GM23338 (cell line): Measurements from ENCODE around the gene CFAP77. TPM values are rescaled to one million over a fixed set of nuclear protein-coding genes. Genes with fewer than 3 reads are reported as not detected.
"Not testable (repeated sequence)": the region's sequence is repeated elsewhere in the genome, so short reads cannot be mapped to it uniquely, and the experiment has no call there.

Experiments used
- ATAC-seq: fragments of 200-7000 bp; cut with Tn5 transposase; 3 replicates; pipeline ENCODE4 v1.9.1; 2020
- DNase-seq: peaks from one replicate; pipeline ENCODE4 v3.0.0-alpha.2; 2015; ENCODE audit warnings: low spot score
- H2AFZ ChIP-seq: fragments of 200-600 bp; sonication (generic); 2 replicates; pipeline ENCODE4 v1.8.0; 2016; ENCODE audit warnings: antibody characterized with exemption, mild to moderate bottlenecking, moderate library complexity
- H3F3A ChIP-seq: fragments of 200-600 bp; sonication (generic); replicated peaks from 2 replicates; pipeline ENCODE4 v1.8.0; 2017; ENCODE audit warnings: antibody characterized with exemption, mixed run types, low read depth
- H3K27ac ChIP-seq: fragments of 200-600 bp; sonication (generic); 2 replicates; pipeline ENCODE4 v1.6.1; 2016; ENCODE audit warnings: low read depth
- H3K27me3 ChIP-seq: fragments of 200-600 bp; sonication (generic); 2 replicates; pipeline ENCODE4 v1.8.0; 2016; ENCODE audit warnings: mild to moderate bottlenecking, mixed run types, moderate library complexity; ENCODE audit not compliant: insufficient read depth
- H3K36me3 ChIP-seq: fragments of 200-600 bp; sonication (generic); 2 replicates; pipeline ENCODE4 v1.8.0; 2016; ENCODE audit warnings: mild to moderate bottlenecking; ENCODE audit not compliant: insufficient read depth
- H3K4me1 ChIP-seq: fragments of 200-600 bp; sonication (generic); 2 replicates; pipeline ENCODE4 v1.8.0; 2016; ENCODE audit warnings: mild to moderate bottlenecking, moderate library complexity; ENCODE audit not compliant: insufficient read depth
- H3K4me2 ChIP-seq: fragments of 200-600 bp; sonication (generic); 2 replicates; pipeline ENCODE4 v1.7.1; 2017; ENCODE audit warnings: mixed run types
- H3K4me3 ChIP-seq: fragments of 200-600 bp; sonication (generic); 2 replicates; pipeline ENCODE4 v1.6.1; 2016; ENCODE audit warnings: mixed run types
- H3K79me2 ChIP-seq: fragments of 200-600 bp; sonication (generic); replicated peaks from 2 replicates; pipeline ENCODE4 v1.8.0; 2017; ENCODE audit warnings: mild to moderate bottlenecking; ENCODE audit not compliant: insufficient read depth
- H3K9me2 ChIP-seq: fragments of 200-600 bp; sonication (generic); 2 replicates; pipeline ENCODE4 v1.8.0; 2017; ENCODE audit not compliant: insufficient read depth
- H4K20me1 ChIP-seq: fragments of 200-600 bp; sonication (generic); replicated peaks from 2 replicates; pipeline ENCODE4 v1.8.0; 2017; ENCODE audit warnings: mild to moderate bottlenecking; ENCODE audit not compliant: insufficient read depth
- H3K27ac Mint-ChIP-seq: 2 replicates; pipeline ENCODE4 v1.8.0; 2020; ENCODE audit warnings: inconsistent platforms, mild to moderate bottlenecking, moderate library complexity, mixed read lengths
- H3K27me3 Mint-ChIP-seq: 3 replicates; pipeline ENCODE4 v1.8.0; 2022; ENCODE audit warnings: low read depth, mild to moderate bottlenecking, moderate library complexity, mixed read lengths, inconsistent platforms; ENCODE audit not compliant: insufficient read depth, poor library complexity
- H3K36me3 Mint-ChIP-seq: 3 replicates; pipeline ENCODE4 v1.8.0; 2021; ENCODE audit warnings: low read depth, mild to moderate bottlenecking, inconsistent platforms, moderate library complexity, mixed read lengths
- H3K4me1 Mint-ChIP-seq: 3 replicates; pipeline ENCODE4 v1.8.0; 2020; ENCODE audit warnings: mild to moderate bottlenecking, inconsistent platforms, mixed read lengths
- H3K4me3 Mint-ChIP-seq: 3 replicates; pipeline ENCODE4 v1.8.0; 2021; ENCODE audit warnings: moderate library complexity, mild to moderate bottlenecking, inconsistent platforms, mixed read lengths
- H3K9me3 Mint-ChIP-seq: 3 replicates; pipeline ENCODE4 v1.8.0; 2020; ENCODE audit warnings: moderate library complexity, mild to moderate bottlenecking, inconsistent platforms, mixed read lengths
- CREB1 ChIP-seq: fragments of 250-450 bp; sonication (Bioruptor Pico); IDR thresholded peaks from 2 replicates; pipeline ENCODE4 v1.5.0; 2020; ENCODE audit warnings: low read depth, mild to moderate bottlenecking, moderate library complexity
- ETS1 ChIP-seq: IDR thresholded peaks from 2 replicates; pipeline ENCODE4 v1.6.1; 2016; ENCODE audit warnings: antibody characterized with exemption
- EZH2 ChIP-seq: fragments of 200-600 bp; sonication (generic); IDR thresholded peaks from one replicate; pipeline ENCODE4 v1.8.0; 2017; ENCODE audit warnings: antibody characterized with exemption, mild to moderate bottlenecking, low read depth; ENCODE audit not compliant: unreplicated experiment
- EZH2phosphoT487 ChIP-seq: fragments of 200-600 bp; sonication (generic); IDR thresholded peaks from one replicate; pipeline ENCODE4 v1.8.1; 2018; ENCODE audit warnings: antibody characterized with exemption; ENCODE audit not compliant: unreplicated experiment
- JUNB ChIP-seq: IDR thresholded peaks from one replicate; pipeline ENCODE4 v1.6.1; 2016; ENCODE audit warnings: antibody characterized with exemption; ENCODE audit not compliant: unreplicated experiment
- REST ChIP-seq: IDR thresholded peaks from one replicate; pipeline ENCODE4 v1.6.1; 2018; ENCODE audit warnings: antibody characterized with exemption; ENCODE audit not compliant: unreplicated experiment
- STAT1 ChIP-seq: IDR thresholded peaks from one replicate; pipeline ENCODE4 v1.6.1; 2016; ENCODE audit warnings: antibody characterized with exemption; ENCODE audit not compliant: unreplicated experiment
- ZNF462 ChIP-seq: fragments of 250-450 bp; sonication (Bioruptor Pico); IDR thresholded peaks from 2 replicates; pipeline ENCODE4 v1.5.0; 2020; ENCODE audit warnings: mild to moderate bottlenecking, moderate library complexity
- polyA plus RNA-seq: library from polyadenylated mRNA; unstranded; fragments of >200 nt; fragmentation: Nextera tagmentation; extraction: Ambion mirVana; gene quantifications from 2 replicates; pipeline ENCODE4 v1.2.1, GENCODE V29; 2016
- total RNA-seq: library from RNA; depleted of rRNA; stranded (reverse); fragments of >200 nt; shearing (Covaris generic); gene quantifications from 2 replicates; pipeline ENCODE4 v1.2.3, GENCODE V29; 2014

Gene CFAP77
- total and polyA plus RNA-seq, 2 experiments from 2014 or later = 0.97 to 1.3 TPM

- no peak for TF ChIP-seq ETS1
- TF ChIP-seq STAT1 = no peak
- TF ChIP-seq REST = no peak
- TF ChIP-seq EZH2 = no peak
- no peak for TF ChIP-seq CREB1
- TF ChIP-seq EZH2phosphoT487 = no peak
- TF ChIP-seq JUNB = no peak
These were observed 154.5 kb downstream of the CFAP77 start (continued) for GRCh38 chr9:132564526-132564925.

- not testable (repeated sequence) for H2AFZ ChIP-seq, H3K4me3 ChIP-seq, ATAC-seq, H3K4me2 ChIP-seq, H3K9me2 ChIP-seq, H3K27me3 ChIP-seq, H3K4me1 Mint-ChIP-seq, H3K27ac Mint-ChIP-seq, H3K9me3 Mint-ChIP-seq, H3F3A ChIP-seq, H3K4me1 ChIP-seq, H3K36me3 ChIP-seq, H3K79me2 ChIP-seq, H4K20me1 ChIP-seq, H3K4me3 Mint-ChIP-seq, DNase-seq, H3K36me3 Mint-ChIP-seq, H3K27ac ChIP-seq
- H3K27me3 Mint-ChIP-seq = peaks cover 18% of the 10 kb centered on the region
These were observed 158.8 kb downstream of the CFAP77 start for GRCh38 chr9:132568787-132569186.

- no peak for DNase-seq
- H3K36me3 Mint-ChIP-seq = no peaks in the 10 kb centered on the region
- H3K27me3 Mint-ChIP-seq = peaks cover 30% of the 10 kb centered on the region
These were observed 162.0 kb downstream of the CFAP77 start for GRCh38 chr9:132571806-132572600.

More at GRCh38 chr9:132571806-132572600, 162.0 kb downstream of the CFAP77 start:
- H3K27ac ChIP-seq = no peak overlapping the region
- TF ChIP-seq EZH2phosphoT487 (no peak), ZNF462 (CRISPR knock-in tag) (no peak)
- Mint-ChIP-seq H3K4me3 (no peak overlapping the region), H3K9me3 (no peaks in the 10 kb centered on the region), H3K27ac (no peak overlapping the region), H3K4me1 (peaks cover 8% of the 10 kb centered on the region)
- ATAC-seq = no peak
- H4K20me1 ChIP-seq = no peaks in the 10 kb centered on the region
- no peak overlapping the region for H3K4me3 ChIP-seq
- peaks cover 19% of the 10 kb centered on the region for H3K27me3 ChIP-seq
- no peaks in the 10 kb centered on the region for H3K36me3 ChIP-seq
- no peaks in the 10 kb centered on the region for H3K79me2 ChIP-seq
- H3F3A ChIP-seq = no peaks in the 10 kb centered on the region
- no peak overlapping the region for H2AFZ ChIP-seq
- H3K9me2 ChIP-seq = no peaks in the 10 kb centered on the region
- no peak overlapping the region for H3K4me2 ChIP-seq
- H3K4me1 ChIP-seq = no peaks in the 10 kb centered on the region
